ENCODE results near the gene LRRK1.

LRRK1 gene

DNA sequence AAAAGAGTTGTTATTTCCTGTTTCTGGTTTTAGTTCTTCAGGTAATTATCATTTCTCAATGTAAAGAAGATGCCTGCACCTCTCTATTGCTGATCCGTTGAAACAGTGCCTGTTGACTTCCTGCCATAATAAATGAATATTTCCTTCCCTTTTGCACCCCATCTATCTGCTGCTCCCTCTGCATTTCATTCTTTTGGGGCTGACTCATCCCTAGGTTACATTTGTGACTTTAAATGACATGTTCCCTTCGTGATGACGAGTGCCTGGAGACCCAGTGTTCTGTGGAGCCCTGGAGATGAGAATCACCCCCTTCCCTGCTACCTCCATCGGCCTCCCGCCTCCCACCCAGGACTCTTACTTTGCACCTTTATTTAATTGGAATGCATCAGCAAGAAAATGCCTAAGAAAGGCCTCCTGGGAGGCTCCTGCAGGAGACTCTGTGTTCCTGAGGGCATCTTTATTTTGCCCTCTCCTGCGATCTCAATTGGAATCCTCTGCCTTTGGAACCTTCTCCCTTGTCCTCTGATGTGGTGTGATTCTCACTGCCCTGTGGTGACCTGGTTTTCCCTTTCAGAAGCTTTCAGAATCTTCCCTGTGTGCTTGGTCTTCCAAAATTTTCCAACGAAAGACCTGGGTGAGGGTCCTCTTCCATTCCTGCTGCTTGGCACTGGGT, 13.7 kb downstream of the LRRK1 start:
- no peak for DNase-seq (ENCODE audit: low read depth in 1 of 2, low spot score in 1 of 2)

GRCh38 chr15:100934166-100934565, 15.0 kb downstream of the LRRK1 start:
- DNase-seq (ENCODE audit: low read depth in 1 of 2, low spot score in 1 of 2) = no peak

DNA sequence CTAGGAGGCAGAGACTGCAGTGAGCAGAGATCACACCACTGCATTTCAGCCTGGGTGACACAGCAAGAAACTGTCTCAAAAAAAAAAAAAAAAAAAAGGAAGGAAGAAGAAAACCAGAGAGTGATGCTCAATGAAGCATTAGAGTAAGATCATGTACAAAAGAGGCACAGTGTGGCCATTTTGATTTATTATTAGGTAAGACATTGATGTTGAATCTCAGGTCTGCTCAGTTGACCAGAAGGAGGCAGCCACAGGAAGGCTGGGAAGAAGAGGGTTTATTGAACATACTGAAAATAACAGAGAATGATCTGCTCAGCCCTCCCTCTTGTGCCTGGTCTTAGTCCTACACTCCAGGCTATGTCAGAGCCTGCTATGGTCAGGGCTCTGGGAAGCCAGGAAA, 15.6 kb downstream of the LRRK1 start:
- no peak for DNase-seq (ENCODE audit: low read depth in 1 of 2, low spot score in 1 of 2)

- no peak for DNase-seq (ENCODE audit: low read depth in 1 of 2, low spot score in 1 of 2)
Measured at GRCh38 chr15:100937171-100937570, 18.0 kb downstream of the LRRK1 start.

DNA sequence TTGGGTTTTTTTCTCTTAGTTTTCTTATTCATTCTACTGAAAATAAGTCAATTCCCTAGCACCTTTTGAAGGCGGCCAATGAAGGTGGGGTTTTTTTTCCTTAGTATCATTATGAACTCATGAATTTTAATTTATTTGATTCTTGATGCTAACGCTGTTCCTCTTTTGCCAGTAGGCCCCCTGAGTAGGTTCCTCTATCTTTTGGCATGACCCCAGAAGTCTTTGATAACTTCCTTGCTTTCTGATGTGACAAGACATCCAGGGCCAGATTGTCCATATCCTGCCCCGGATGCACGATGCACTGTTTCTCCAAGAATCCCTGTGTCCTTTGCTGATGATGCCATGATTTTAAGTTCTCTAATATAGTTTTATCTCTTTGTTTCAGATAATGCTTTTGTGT, 20.6 kb downstream of the LRRK1 start:
- DNase-seq (ENCODE audit: low read depth in 1 of 2, low spot score in 1 of 2) = no peak

GRCh38 chr15:100940767-100941379, 21.7 kb downstream of the LRRK1 start:
- DNase-seq (ENCODE audit: low read depth in 1 of 2, low spot score in 1 of 2) = no peak

GRCh38 chr15:100941536-100941935, 22.4 kb downstream of the LRRK1 start:
- no peak for DNase-seq (ENCODE audit: low read depth in 1 of 2, low spot score in 1 of 2)

GRCh38 chr15:100942656-100943425, 23.7 kb downstream of the LRRK1 start:
- no peak for DNase-seq (ENCODE audit: low read depth in 1 of 2, low spot score in 1 of 2)

DNA sequence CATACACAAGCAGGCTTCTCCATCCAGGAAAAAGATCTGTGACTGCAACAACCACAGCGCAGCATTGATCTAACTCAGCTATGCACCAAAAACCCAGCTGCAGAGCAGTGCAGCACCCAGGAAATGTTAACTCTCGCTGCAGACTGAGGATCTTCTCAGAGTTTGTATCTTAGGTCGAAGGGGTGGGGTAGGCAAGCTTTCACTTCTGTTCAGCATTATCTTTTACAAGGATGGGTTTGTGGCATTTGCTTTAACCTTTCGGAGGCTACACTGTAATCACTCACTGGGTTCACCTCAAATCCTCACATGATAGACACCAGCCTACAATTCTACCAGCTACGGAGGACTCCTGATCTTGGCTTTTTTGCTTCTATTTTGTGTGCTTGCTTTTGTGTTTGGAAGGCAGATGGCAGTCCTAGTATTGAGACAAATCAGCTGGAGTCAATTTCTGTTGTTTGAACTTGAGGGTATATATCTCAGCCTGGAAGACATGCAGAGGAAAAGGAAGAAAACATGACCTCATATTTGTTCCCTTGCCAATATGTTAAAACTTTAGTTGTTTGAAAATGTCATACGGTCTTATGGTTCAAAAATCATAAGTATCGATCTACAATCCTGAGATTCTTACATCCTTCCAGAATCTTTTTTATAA, 25.2 kb downstream of the LRRK1 start:
- DNase-seq (ENCODE audit: low read depth in 1 of 2, low spot score in 1 of 2) = no peak

- no peak for DNase-seq (ENCODE audit: low read depth in 1 of 2, low spot score in 1 of 2)
Measured at GRCh38 chr15:100944986-100945385, 25.8 kb downstream of the LRRK1 start.

DNA sequence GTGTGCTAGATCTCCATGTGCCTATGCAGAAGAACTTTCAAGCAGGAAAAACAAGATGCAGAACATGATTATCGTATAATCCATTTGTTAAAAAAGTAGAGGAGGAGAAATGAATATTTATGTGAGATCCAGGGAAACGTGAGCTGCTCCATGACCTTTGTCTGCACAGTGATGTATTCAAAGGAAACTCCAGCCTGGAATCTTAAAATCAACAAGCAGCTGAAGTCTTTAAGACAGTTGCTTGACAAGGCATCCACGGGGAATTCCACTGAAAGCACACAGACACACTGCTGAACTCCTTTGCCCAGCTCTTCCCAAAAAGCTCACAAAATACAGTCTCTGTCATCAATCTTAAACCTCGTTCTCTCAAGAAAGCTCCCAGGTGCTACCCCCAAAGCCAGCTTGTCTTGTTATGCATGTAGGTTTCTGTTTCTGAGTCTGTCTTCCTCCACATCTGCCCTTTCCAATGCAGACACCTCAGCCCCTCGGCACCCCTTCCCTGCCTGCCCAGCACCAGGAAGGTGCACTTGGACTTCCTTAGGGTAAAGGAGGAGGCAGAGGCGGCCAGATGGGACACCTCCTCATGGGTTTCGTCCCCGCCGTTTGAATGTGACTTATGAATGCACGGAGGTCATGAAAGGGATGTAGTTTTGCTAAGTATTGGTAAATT, 28.7 kb downstream of the LRRK1 start:
- no peak for DNase-seq (ENCODE audit: low read depth in 1 of 2, low spot score in 1 of 2)

GRCh38 chr15:100948430-100948762, 29.2 kb downstream of the LRRK1 start:
- no peak for DNase-seq (ENCODE audit: low read depth in 1 of 2, low spot score in 1 of 2)

DNA sequence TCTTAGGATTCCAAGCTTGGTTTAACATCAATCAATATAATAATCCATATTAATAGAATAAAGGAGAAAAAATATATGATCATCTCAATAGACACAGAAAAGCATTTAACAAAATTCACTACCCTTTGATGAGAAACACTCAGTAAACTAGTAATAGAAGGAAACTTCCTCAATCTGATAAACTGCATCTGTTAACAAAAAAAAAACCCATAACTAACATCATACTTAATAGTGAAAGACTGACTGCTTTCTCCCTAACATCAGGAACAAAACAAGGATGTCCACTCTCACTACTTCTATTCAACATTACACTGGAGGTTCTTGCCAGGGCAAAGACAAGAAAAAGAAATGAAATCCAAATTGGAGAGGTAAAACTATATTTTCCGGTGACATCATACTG, 30.5 kb downstream of the LRRK1 start:
- DNase-seq (ENCODE audit: low read depth in 1 of 2, low spot score in 1 of 2) = no peak

DNA sequence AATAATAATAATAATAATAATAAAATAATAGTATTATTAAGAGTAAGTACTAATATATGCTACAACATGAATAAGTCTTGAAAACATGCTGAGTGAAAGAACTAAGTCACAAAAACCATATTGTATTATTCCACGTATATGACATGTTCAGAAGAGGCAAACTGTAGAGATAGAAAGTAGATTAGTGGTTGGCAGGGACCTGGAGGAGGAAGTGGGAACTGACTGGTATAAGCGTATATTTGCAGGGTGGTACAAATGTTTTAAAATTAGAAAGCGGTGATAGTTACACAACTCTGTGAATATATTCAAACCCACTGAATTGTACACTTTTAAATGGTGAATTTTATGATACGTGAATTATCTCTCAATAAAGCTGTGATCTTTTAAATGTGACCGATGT, 32.8 kb downstream of the LRRK1 start:
- no peak for DNase-seq (ENCODE audit: low read depth in 1 of 2, low spot score in 1 of 2)

DNA sequence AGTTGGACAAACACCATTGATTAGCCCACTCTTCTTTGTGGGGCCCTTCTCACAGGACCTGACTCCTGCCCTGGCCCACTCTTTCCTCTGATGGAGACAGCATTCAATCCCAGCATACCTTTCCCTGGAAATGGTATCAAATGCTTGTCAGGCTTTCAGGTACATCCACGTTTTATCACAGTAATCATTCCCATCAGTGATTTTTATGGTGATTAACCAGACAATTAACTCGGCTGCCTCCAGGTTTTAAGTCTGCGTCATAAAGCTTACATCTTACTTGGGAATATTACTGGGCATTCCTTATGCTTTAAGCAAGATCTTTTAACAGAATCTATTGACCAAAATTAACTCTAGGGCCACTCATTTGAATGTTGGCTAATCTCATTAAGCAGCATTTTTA, 33.4 kb downstream of the LRRK1 start:
- DNase-seq (ENCODE audit: low read depth in 1 of 2, low spot score in 1 of 2) = no peak

GRCh38 chr15:100958326-100959065, 39.3 kb downstream of the LRRK1 start:
- no peak for DNase-seq (ENCODE audit: low read depth in 1 of 2, low spot score in 1 of 2)

DNA sequence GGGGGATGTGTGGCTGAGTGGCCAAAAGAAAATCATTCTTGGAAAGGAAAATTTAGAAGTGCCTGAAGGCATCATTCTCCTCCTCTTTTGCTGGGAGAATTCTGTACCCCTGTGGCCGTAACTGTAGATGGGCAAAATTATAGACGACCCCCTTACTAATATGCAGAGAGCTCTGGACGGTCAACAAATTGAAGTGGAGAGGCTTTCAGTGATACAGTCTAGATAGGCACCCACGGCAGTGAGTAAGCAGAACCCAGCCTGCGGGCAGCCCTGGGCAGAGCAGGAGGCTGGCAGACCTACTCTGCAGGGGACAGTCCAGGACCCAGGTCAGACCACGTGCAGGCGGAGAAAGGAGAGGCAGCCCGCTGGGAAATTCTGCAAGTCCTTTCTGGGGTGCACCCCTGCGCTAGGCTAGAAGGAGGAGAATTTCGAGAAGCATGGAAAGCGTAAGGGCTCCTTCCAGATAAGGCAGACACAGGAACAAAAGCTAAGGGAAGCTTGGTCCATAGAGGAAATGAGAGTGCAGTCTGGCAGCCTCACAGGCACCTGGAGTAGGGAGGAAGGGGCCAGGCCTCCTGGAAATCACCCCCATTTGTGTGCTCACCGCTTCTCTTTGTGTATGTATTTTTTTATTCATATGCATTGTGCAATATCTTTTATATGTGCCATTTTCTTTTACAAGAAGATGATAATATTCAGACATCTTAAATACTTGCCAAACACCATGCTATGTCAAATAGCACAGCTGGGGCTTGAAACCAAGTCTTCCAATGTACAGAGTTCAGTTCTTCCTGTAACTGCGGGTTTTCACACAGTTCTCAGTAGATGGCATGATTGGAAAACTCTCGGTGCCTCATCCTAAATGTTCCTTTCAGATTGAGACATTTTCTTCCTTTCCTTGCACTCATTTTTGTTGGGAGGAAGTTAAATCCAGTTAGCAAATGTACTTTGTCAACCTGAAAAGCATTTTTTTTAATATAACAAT, 40.2 kb downstream of the LRRK1 start:
- no peak for DNase-seq (ENCODE audit: low read depth in 1 of 2, low spot score in 1 of 2)

GRCh38 chr15:100966997-100967396, 47.8 kb downstream of the LRRK1 start:
- DNase-seq (ENCODE audit: low read depth in 1 of 2, low spot score in 1 of 2) = no peak
